Measurements from ENCODE around the gene LTB4R. TPM values are rescaled to one million over a fixed set of nuclear protein-coding genes. Genes with fewer than 3 reads are reported as not detected.
"Not testable (repeated sequence)": the region's sequence is repeated elsewhere in the genome, so short reads cannot be mapped to it uniquely, and the experiment has no call there.

LTB4R gene
- polyA plus RNA-seq, 4 donors: 2.6 to 4.7 (median 3.8) TPM

GRCh38 chr14:24317141-24317928 lies 6.0 kb downstream of the LTB4R start:
- DNase-seq (ENCODE audit: low read depth in 4 of 4, low spot score in 3 of 4): no peak

DNA sequence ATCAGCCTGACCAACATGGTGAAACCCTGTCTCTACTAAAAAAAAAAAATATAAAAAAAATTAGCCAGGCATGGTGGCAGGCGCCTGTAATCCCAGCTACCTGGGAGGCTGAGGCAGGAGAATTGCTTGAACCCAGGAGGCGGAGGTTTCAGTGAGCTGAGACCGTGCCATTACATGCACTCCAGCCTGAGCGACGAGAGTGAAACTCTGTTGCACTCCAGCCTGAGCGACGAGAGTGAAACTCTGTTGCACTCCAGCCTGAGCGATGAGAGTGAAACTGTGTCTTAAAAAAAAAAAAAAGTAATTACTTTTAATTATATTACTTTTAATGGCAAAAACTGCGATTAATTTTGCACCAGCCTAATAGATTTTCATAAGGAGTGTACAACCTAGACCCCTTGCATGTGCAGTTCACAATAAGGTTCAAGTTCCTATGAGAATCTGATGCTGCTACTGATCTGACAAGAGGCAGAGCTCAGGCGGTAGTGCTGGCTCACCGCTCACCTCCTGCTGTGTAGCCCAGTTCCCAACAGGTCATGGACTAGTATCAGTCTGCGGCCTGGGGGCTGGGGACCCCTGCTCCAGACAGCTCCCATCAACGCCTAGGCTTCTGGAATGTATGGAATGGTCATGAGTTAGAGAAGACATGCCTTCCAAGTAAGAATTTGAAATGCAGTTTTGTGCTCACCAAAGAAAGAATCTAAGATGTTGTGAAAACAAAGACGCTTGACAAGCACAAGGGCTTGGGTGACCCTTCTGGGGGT lies 10.1 kb downstream of the LTB4R start:
- no peak for DNase-seq (ENCODE audit: low read depth in 4 of 4, low spot score in 3 of 4)

GRCh38 chr14:24322672-24323071 lies 11.4 kb downstream of the LTB4R start:
- no peak for DNase-seq (ENCODE audit: low read depth in 4 of 4, low spot score in 3 of 4)

DNA sequence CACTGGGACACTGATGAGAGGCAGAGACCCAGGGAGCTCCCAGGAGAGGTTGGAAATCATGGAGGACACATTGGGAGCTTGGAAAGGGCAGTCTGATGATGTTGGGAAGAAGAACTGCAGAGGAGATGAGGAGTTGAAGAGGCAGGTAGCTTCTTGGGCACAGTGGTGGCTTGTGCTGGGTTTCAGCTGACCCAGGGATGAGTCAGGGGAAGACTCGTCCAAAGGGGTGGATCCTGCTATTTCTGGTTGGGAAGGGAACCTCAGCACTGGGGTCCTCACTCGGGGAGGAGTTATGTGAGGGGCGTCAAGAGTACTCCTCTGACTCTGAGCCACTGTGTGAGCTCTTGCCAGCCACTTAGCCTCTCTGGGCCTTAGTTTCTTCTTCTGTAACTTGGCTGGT lies 12.0 kb downstream of the LTB4R start:
- no peak for DNase-seq (ENCODE audit: low read depth in 4 of 4, low spot score in 3 of 4)

- no peak for DNase-seq (ENCODE audit: low read depth in 4 of 4, low spot score in 3 of 4)
These were observed 12.7 kb downstream of the LTB4R start for GRCh38 chr14:24324024-24324423.

DNA sequence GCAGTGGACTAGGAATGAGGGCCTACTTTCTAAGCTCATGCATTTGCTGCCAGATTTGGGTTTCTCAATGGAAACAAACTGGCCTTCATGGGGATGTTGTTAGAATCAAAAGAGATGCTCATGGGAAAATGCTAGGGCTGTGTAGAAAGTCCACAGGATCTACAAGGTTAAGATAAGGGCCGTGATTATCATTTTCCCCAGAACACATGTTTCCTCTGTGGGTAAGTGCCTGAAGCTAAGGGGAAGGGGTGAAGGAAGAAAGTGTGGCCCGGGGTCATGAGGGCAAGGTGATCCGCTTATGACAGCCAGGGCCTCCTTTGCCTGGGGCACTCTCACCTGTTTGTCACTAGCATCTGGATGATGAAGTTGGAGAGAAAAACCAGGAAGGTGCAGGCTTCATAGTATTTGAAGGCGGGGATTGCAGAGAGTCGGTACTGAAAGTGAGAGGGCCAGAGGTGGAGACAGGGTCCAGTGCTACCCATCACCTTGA lies 13.8 kb downstream of the LTB4R start:
- DNase-seq (ENCODE audit: low read depth in 4 of 4, low spot score in 3 of 4): no peak

DNA sequence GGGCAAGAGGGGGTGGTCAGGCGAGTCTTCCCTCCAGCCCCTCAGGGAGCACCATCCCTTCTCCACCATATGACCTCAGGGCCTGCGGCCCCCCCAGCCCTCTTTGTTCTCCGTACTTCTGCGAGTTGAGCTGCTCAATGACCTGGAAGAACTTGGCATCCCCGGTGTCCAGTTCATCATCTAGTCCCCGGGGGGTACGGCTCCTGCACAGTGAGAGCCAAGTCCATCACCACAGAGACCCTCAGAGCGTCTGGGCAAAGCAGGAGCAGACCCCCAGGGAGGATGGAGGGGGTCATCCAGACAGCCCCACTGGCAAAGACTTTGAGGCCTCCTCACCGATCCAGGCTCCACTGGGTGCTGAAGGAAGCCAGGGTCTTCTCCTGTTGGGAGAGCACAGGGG lies 14.7 kb downstream of the LTB4R start:
- DNase-seq (ENCODE audit: low read depth in 4 of 4, low spot score in 3 of 4): no peak

DNA sequence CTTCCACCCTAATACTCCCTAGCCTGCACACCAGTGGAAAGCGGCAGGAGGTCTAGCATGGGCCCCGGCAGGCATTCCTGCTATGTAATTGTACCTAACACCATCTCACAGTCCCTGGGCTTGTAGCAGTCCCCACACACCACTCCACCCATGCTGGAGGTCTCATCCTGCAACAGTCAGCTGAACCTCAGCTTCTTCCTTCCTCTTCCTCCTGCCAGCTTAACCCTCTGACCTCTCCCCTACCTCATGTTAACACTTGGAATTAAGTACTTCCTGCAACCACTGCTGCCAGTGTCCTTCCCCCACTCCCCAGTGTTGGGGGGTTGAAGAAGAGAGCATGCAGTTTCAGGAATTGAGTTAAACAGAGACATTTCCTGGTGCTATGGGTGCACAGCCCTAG lies 16.0 kb downstream of the LTB4R start:
- DNase-seq (ENCODE audit: low read depth in 4 of 4, low spot score in 3 of 4): no peak

DNA sequence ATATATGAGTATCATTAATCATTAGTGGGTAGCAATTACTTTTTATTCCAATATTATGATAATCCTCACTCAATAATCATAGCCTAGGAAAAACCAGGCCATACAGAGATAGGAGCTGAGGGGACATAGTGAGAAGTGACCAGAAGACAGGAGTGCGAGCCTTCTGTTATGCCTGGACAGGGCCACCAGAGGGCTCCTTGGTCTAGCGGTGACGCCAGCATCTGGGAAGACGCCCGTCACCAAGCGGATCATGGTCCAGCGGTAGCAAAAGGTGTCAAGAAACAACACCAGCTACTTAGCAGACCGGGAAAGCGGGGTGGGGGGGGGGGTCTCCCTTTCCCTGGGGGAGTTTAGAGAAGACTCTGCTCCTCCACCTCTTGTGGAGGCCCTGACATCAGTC lies 16.6 kb downstream of the LTB4R start:
- not testable (repeated sequence) for DNase-seq (ENCODE audit: low read depth in 4 of 4, low spot score in 3 of 4)

DNA sequence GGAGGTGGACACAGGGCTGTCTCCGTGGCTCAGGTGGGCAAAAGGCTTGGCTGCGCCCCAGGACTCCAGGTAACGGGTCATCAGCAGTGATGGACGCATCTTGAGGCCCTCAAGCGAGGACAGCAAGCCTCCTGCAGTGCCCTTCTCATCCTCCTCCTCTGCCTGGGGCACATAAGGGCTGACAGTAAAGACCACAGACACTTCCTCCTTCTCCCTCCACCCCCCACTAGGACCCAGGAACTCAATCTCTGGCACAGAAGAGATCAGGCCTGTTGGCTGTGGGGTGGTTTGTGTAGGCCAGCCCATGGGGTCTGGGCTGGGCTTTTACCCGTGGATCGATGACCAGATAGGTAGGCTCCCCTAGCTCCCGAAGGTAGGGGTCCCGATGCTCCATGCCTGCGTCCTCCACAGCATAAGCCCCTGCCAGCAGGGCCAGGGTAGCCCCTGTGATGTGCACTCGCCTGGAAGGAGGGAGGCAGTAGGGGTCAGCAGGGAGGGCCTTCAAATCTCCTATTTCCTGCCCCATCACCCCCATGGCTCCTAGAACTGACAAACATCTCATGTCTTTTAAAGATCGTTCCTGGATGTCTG lies 17.9 kb downstream of the LTB4R start:
- no peak for DNase-seq (ENCODE audit: low read depth in 4 of 4, low spot score in 3 of 4)

DNA sequence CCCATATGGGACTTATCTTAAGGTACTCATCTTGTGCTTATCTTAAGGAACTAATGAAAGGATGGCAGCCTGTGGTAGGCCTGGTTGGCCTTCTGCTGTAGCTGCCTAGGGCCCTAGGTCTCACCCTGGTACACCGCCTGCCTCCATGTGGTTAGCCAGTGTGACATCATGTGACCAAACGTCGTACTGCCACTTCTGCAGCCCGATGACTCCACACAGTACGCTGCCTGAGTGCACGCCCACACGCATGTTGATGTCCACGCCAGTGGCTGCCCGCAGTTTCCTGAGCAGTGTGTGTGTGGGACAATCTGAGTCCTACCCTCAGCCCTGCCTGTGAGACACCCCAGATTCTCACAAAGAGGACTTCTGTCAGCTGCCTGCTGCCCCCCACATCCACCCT lies 18.4 kb downstream of the LTB4R start:
- no peak for DNase-seq (ENCODE audit: low read depth in 4 of 4, low spot score in 3 of 4)

DNA sequence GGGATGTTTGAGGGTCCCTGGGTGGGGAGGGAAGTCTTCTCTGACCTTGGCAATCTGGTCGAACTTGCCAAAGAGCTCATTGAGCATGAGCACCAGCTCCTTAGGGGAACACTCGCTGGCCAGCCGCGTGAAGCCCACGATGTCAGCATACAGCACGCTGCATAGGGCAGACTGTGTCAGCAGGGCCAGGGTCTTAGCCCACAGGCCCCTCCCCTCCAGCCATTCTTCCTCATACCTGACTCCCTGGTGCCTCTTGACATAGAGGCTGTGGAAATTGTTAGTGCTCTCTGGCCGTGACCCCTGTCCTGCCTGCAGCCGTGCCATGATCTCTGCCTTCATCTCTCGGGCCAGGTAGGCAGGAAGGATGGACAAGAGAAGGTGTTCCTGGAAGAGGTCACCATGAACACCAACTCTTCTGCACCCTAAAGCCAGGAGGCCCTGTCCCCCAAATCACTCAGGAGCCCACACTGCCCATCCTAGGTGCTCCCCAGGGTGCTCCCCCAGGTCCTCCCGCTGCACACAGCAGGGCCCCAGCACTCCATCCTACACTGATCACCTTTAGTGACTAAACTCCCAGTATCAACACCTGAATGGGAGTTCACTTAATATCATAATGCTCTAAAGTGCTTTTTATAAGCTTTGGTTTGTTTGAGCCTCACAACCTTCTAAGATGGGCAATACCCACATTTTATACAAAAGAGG lies 19.8 kb downstream of the LTB4R start:
- no peak for DNase-seq (ENCODE audit: low read depth in 4 of 4, low spot score in 3 of 4)

DNA sequence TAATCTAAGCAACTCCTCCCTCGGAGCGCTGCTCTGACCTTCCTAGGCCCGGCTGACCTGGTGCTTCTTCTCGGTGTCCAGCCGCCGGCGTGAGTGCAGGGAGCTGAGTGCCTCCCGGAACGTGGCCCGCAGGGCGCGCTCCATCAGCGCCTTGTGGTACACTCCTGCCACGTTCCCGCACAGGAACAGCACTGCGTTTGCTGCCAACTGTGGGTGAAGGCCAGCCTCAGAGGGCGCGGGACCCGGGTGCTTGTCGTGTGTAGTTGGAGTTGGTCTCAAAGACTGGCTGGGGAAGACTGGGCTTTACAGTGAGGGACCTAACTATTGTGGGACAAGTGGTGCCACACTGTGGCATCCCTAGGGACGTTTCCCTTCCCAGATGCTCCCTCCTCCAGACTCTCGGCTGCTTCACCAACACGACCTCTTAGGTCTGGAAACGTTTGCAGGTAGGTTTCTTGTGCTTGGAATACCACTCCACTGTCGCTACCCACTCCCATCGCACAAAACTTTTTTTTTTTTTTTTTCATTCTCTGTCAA lies 20.5 kb downstream of the LTB4R start:
- DNase-seq (ENCODE audit: low read depth in 4 of 4, low spot score in 3 of 4): no peak

DNA sequence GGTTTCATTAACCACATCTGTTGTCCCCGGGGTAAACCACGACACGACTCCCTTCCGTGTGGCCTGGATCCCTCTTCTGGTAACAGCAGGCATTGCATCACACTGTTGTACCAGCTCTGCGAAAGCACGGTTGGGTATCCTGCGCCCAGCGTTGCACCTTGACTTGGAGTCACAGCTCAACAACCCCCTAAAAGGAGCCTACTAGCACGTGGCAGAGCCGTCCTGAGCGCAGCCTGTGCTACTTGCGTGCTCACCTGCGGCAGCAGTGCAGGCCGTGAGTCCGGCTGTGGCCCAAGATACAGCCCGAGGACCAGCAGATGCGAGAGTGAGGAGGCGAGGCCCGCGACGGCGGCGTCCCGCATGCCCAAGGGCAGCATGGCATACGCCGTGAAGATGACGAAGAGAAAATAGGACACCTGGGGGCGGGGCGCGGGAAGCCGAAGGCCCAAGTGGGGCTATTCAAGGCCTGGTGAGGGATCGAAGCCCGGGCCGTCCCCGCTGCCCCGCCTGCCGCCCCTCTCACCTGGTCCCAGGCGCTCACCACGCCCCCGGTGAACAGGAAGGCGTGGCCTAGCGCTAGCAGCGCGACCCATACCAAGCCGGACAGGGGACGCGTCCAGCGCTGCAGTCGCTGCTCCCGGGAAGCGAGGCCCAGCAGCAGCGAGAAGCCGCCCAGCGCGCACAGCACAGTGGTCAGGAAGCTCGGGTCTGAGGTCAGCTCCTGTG lies 21.1 kb downstream of the LTB4R start:
- DNase-seq (ENCODE audit: low read depth in 4 of 4, low spot score in 3 of 4): no peak

GRCh38 chr14:24334431-24335291 lies 23.4 kb downstream of the LTB4R start, which contains the start of gene ADCY4:
Gene ADCY4, minus strand, starts transcription at chr14:24335071. Its CDS starts 419 bp downstream, at chr14:24334652.
- no peak for DNase-seq (ENCODE audit: low read depth in 4 of 4, low spot score in 3 of 4)

DNA sequence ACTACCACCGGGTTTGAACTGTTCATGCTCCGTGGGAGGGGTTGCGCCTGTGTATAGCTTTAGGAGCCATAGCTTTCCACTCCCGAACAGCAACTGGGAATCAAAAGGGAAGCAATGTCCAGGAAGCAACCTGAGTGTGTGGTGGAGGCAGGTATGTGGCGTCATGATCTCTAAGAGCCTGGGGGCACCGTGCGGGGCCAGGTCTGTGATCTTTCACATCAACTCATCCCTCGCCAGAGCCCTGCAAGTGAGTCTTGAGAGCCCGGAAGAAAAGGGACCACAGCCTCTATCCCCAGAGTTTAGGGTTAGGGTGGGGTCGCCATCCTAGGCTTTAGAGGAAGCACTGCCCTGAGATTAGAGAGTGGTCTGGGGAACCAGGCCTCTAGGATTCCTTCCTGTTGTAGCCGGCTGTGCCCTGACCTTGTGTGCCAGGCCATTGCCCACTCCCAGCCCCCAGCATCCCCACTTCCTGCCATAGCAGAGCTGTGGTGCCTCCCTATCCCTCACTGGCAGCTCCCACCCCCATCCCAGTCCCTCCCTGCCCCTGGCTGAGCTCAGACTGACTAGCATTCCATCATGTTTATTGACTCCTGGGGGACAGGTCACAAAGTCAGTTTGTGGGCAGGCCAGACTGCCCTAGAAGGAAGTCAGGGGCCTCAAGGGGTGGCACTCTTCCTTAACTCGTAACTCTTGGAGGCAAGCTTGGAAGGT lies 24.3 kb downstream of the LTB4R start:
- DNase-seq (ENCODE audit: low read depth in 4 of 4, low spot score in 3 of 4): no peak

DNA sequence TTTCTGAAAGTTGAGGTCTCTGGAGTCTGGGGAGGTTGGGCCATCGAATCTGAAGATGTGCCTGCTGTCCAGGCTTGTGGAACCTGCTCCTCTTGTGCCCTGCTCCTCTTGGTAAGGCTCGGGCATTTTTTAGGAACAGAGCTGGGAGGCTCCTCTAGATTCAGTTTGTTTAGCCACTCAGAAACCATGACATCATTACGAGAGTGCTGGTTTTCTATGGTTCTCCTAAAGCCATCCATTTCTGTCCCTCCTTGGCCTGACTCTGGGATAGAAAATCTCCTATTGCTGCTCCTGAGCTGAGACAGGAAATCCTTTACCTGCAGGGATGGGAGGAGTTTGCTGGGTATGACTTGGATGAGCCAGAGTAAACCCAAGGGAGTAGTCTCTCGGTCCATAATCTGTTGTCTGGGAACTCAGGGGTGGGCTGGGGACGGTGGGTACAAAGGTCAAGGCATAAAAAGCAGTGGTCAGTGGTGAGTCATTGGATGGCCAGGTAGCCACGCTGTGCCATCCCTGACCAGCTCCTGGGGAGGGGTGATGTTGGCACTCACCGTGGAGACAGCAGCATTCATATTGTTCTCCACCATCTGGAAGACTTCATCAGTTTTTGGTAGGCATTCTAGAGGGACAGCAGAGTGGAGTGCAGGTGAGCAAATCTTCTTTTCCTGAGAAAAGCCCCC lies 26.0 kb downstream of the LTB4R start:
- no peak for DNase-seq (ENCODE audit: low read depth in 4 of 4, low spot score in 3 of 4)

DNA sequence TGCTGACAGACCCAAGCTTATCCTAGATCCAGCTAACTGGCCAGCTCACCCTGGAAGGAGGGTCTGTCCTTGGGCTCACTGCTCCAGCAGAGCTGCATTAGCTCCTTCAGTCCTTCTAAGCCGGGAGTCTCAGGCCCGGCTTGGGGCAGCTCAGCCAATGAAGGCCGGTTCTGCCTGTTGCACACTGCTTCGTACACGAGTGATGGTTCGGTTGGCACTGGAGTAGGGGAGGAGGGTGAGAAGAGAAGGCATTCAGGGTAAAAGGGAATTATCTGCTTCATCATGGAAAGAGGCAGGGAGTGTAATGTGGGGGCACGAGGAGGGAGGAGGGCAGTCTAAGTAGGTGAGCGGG lies 26.5 kb downstream of the LTB4R start:
- DNase-seq (ENCODE audit: low read depth in 4 of 4, low spot score in 3 of 4): no peak

All from right renal pelvis (tissue), 4 donors.